Measurements from ENCODE around the gene SNAI3.

Gene SNAI3

DNA sequence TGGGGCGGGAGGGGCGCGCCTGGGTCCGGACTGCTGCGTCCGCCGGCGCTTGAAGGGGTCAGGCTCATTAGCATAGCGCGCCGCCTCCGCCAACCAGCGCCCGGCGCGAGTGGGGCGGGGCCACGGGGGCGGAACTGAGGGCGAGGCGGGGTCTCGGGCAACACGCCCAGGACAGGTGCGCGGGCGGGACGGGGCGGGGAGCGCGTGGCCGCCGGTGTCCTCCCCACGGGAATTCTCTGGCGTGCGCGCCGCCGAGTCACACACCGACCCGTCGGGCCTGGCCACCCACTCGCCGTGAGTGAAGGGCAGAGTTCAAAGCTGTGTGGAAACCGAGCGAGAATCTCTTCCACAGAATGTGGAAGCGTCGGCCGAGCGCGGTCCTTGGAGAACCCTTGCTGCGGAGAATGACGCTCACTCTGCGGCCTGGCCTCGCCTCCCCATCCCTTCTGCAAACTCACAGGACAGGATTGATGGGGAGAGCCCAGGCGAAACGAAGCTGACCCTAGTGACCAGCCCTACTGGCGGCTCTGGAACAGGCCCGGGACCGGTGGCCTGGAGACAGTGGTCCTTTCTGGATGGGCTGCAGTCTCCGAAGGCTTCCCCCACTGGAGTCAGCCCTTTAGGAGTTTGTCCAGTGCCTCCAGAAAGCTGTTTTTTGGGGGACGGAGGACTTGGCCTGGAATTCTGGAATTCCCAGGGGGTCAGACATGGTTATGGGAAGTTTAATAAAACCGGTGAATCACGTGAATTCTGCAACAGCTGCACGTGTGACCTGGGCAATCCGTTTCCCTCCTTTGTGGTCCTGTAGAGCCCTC is at the start of gene SNAI3:
Gene SNAI3, minus strand, starts transcription at position 69 of the 815 bp plus-strand sequence. CDS start 101 bp downstream, outside the sequence.
- DNase-seq = peak; percentile 65

DNA sequence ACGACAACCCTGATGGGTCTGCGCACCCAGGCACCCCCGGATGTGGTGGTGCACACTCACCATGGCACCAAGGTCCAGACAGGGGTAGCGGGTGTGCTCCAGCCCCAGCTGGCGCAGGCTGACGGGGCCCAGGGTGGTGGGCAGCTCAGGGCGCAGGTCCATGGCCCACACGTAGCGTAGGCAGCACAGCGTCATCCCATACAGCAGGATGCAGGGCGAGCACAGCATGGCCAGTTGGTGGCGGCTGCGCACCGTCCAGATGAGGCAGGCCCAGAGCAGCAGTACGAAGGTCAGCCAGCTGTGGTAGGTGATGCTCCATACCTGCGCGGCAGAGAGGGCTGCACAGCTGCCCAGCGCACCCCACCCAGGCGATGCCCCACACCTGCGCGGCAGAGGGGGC is 49.8 kb upstream of the SNAI3 start:
- no peak for DNase-seq

DNA sequence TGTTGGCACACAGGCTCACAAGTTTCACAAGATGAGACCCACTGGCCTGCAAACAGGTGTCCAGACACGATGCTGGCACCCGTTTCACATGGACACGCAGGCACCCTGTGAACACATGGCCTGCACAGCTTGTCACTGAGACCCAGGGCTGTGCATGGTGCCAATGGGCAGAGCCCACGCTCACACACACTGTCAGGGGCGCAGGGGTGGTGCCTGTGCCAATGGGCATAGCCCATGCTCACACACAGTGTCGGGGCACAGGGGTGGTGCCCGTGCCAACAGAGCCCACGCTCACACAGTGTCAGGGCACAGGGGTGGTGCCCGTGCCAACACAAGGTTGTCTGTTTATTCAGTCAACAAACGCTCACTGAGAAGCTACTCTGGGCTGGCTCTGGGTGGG is 49.3 kb upstream of the SNAI3 start:
- DNase-seq = no peak

DNA sequence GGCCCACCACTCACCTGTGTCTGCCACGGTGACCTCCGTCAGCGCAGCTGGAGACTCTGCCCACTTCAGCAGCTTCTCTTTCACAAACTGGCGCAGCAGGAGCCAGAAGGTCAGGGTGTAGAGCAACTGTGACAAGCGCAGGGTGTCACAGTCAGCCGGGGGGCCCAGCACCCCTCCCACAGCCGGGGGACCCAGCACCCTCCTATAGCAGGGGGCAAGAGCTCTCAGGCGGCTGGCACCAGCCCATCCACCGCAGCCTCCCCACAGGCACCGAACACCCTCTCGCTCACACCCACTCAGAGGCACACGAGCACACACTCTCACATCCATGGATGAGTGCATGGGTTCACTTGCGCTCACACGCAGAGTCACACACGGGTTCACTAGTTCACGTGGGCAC is 48.8 kb upstream of the SNAI3 start:
- DNase-seq = no peak

DNA sequence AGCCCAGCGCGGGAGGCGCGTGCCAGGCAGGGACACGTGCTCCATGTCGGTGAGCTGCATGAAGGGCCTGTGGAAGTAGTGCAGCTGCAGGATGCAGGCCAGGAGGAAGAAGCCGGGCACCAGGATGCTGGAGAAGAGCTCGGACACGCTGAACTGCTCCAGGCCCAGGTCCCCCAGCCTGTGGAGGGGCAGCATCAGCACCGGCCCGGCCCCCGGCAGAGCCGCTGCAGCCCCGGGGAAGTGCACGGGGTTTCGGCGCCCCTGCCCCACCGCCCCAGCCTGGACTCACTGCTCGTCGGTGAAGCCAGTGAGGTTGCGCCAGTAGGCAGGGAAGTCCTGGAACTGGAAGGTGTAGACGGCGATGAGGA is 48.0 kb upstream of the SNAI3 start:
- DNase-seq = no peak

DNA sequence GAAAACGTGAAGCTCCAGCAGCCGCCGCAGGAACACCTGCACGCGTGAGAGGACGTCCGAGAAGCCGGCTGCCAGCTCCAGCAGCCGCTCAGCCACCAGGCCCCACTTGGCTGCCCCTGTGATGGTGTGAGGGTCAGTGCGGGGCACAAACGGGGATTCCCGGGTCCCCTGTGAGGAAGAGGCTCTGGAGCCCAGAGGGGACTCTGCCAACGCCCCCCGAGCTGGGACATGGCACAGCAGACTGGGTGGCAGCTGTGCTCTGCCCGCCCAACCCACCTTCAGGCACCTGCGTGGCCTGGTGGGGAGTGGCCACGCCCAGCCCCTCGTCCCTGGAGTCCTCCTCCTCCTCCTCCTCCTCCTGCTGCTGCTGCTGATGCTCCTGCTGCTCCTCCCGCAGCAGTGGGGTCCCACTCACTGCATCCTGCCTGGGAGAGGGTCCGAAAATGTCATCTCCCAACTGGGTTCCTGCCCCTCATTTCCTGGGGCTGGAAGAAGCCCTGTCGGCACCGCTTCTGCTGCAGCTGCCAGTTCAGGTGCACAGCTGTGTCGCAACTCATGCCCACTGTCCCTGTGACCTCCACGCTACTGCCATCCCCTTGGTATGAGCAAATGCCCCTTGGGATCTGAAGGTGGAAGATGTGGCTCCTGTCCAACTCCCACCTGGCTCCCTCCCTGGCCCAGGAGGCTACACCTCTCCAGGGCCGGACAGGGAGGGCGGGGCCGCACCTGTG is 47.5 kb upstream of the SNAI3 start:
- no peak for DNase-seq

DNA sequence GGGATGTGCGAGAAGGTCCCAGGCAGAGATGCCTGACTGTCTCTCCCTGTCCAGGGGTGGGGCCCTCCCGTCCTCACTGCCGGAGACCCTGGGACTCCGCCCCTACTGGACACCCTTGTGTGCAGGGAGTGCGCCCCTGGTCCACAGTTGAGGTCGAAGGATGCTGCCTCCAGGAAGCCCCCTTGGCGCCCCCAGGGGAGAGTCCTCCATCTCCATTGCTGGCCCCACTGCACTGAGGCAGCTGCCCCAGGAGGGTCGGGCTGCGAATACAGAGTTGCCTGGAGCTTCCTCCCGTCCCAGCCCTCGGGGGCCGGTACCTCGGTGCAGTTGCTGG is 46.6 kb upstream of the SNAI3 start:
- no peak for DNase-seq

DNA sequence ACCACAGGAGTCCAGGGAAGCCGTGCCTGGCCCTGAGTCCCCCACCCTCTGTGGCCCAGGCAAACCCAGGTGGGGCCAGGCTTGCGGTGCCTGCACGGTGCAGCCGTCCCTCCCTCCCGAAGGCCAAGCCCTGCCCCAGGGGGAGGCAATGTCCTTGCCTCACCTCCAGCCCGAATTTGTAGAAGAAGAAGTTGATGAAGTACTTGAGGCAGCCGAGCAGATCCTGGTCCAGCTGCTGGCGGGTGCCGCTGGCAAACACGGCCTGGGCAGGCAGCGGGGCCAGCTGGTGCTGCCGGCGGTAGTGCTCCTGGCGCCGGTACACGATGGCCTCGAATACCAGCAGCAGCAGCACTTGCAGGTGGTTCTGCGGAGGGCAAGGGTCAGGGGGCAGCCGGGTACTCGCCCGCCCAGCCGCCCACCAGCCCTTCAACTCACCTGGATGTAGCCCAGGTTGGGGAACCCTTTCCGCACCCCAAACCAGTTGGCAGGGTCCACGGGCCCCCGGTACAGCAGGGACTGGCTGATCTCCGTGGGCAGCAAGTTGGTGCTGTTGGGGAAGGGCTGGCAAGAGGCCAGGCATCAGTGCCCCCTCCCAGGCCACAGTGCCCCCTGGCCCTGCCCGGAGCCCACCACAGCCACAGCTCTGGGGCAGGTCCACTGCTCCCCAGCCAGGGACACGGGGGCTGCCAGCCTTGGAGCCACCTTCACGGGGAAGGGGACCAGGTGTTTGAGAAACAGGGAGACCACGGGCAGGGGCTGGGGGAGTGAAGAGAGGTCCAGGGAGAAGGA is 46.1 kb upstream of the SNAI3 start:
- DNase-seq = no peak

DNA sequence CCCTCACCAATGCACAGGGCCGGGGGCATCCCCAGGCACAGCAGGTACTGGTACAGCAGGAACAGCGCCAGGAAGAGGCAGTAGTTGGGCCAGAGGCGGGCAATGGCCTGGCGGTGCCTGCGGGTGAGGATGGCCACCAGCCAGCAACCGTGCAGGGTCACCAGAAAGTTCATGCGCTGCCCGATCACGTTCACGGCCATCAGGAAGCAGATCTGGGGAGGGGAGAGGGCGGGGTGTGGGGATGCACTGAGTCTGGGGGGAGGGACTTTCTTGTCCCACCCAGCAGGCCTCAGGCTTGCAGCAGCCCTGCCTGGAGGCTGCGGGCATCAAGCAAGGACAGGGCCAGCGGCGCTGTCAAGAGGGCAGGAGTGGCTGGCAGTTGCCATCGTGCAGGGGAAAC is 45.4 kb upstream of the SNAI3 start:
- DNase-seq = no peak

DNA sequence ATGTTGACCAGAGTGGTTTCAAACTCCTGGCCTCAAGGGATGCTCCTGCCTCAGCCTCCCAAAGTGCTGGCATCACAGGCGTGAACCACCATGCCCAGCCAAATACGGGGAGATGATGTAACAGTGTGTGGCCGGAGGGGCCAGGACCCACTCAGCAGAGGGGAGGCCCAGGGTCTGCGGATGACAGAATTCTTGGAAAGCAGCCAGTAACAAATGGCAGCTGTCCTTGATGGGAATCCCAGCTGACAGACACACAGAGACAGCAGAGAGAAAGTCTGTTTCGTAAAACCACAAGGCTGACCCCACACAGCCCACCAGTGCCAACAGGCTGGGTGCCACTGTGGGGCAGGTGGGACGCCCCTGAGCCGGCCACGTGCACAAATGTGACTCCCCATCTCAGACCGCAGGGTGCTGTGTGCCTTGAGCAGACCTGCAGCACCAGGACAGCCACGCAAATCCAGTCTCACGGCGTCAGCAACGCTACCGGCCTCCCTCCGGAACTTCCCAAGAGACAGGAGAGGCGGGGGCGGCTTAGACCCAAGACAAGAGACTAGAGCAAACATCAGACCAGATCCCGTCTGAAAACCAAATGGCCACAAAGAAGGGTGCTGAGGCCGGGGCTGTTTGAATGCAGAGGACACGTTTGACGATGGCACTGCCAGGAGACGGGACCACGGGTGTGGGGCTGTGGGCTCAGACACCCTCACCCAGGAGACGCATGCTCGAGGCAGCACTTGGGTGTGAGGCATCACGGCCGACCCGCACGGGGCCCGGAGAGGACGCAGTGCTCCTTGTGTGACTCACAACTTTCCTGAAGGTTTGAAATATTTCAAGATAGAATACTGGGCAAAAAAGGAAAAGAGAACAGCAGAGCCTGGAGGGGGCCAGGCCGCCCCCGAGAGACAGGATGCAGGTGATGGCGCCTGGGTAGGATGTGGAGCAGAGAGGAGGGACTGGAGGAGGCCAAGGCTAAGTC is 44.6 kb upstream of the SNAI3 start:
- no peak for DNase-seq

DNA sequence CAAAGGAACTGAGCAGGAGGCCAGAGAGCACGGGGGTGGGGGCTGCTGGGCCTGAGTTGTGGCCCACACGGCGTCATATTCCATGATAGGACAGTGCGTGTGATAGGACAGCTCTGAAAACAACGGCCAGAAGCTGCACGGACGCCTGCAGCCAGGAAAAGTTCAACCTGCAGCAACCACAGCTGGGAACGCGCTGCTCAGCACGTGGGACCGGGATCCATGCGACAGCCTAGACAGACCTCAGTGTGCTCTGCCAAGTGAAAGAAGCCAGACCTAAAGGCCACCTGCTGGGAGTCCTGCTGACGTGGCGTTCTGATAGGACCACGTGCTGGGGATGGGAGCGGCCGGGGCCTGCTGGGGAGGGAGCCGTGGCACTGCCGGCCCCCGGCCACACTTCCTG is 41.6 kb upstream of the SNAI3 start:
- DNase-seq = no peak

DNA sequence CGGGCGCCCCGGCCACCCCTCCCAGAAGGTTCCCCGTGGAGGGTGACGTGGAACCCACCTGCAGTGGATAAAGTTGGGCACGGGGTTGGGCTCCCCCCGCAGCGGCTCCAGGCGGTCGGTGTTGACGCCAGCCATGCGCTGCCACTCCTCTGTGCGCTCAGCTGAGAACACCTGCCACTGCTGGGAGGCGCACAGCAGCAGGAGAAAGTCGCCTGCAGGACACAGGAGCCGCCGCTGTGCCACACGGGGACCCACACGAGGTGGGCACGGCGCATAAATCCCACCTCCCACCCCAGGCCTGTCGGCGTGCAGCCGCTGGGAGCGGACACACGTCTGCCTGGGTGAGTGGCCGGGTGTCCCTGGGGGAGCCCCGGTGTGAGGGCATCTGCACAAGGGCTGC is 40.7 kb upstream of the SNAI3 start:
- DNase-seq = no peak

DNA sequence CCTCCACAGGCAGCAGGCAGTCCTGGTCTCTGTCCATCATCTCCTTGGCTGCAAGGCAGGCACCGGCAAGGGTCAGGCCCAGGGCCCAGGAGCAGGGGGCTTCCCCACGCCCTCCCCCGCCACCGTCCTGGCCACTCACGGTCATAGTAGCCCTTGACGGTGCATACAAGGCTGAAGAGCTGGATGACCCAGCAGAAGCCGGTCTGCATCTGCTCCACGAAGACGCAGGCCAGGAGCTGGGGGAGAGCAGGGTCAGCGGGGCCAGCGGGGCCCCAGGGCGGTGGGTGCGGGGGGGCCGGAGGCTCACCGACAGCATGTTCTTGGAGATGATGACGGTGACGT is 40.1 kb upstream of the SNAI3 start:
- no peak for DNase-seq

DNA sequence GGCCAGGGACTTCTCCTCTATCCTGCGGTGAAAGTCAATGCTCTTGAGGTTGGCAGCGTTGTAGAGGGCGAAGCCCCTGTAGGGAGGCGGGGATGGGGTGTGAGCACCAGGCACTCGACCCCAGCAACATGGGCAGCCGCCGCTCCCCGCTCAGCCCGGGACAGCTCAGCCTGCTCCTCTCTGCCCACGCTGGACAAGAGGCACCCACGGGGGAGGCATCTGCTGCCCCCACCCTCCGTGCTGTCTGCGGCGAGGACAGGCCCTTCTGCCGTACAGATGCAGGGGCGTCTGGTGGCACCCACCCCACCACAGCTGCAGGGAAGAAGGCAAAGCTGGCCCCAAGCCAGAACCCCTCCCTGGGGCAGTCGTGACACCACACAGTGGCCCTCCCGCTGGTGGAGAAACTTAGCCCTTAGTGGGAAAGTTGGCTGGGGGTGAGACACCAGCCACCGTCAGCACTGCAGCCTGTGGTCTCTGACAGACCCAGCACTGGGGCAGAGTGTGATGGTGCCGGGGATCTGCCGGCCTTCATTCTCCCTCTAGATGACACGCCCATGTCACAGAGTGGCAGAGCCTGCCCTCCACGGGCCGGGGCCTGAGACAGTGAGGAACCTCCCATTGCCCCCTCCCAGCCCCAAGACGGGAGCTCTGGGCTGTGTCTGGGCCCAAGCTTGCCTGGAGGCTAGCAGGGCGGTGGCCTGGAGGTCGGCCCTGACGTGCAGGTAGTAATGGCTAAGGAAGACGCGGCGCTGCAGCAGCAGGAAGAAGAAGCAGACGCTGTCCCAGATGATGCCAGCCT is 39.5 kb upstream of the SNAI3 start:
- no peak for DNase-seq

DNA sequence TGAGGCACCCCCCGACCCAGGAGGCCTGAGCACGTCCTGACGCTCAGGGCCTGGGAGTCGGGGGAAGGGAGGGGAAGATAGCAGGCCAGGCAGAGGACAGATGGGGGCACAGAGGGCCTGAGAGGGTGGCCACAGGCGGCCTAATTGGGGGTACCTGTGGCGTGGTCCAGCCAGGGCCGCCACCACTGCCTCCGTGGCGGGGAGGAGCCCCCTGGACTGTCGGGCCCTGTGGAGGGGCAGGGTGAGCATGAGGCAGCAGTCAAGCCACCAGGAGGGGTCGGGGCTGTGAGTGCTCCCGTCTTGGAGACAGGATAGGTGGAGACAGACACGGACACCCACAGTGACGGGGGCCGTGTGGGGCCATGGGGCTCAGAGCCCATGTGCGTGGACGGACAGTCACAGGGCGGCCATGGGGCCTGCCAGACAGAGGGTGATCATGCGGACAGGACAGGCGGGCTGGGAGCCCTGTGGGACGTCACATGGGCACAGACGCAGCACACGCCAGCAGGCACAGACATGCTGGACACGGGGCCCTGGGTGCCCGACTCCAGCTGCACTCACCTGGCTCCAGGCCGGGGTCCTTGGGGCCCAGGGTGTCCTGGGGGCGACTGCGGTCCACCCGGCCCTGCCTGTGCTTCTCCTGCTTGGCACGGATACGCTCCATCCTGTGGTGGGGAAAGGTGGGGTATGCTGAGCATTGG is 38.7 kb upstream of the SNAI3 start:
- DNase-seq = no peak

DNA sequence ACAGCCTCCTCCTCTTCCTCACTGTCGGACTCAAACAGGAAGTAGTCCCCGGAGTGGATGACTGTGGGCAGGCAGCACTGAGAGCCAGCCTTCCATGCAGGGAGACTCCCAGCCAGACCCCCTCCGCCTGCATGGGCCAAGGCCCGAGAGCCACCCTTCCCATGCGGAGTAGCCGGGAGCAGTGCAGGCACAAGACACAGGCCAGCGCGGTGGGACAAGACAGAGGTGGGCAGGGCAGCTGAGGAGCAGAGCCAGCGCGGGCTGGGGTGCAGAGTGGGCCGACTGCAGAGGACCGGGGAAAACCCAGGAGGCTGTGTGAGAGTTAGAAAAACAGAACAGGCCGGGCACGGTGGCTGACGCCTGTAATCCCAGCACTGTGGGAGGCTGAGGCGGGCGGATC is 37.6 kb upstream of the SNAI3 start:
- DNase-seq = no peak

DNA sequence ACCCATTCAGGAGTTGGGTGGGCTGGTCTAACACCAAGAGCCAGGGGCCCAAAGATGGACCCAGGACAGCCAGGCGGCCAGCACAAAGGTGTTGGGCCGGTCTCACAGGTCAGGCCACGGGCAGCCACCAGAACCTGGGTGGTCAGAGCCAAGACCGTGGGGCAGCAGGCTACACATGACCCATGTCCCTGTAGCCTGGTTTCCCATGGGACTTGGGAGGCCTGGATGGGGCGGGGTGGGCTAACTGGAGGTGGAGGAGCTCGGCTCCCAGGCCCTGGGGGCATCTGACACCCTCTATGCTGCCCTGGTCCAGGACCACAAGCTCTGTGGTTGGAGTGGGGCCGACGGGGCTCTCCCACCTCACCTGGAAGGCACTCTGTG is 37.2 kb upstream of the SNAI3 start:
- no peak for DNase-seq

DNA sequence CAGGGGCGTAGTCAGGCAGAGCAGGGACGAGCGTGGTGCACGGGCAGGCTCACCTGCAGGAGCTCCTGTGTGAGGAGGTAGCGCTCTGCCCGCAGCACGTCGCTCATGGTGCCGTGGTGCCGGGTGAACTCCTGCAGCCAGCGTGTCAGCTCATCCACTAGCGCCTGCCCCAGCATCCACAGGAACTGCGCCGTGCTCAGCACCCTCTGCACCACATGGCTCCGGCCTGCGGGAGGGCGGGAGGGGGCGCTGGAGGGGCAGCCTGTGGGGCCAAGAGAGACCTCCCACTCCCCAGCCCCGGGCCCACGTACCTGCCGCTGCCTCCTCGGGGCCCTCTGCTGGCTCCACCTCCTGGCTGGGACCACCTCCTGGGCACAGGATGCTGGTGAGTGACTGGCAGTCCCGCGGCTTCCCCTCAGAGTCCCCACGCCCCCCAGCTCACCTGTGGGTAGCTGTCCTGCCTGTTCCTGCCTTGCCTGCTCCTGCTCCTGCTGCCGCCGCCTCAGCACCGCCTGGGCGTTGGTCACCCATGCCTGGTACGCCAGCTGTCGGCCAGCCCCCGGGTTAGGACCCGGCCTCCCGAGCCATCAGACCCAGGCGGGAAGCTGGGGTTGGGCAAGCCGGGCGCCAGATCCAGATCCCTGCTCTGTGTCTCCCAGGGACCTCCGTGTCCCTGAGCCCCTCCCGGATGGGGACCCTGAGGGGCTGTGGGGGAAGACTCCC is 36.6 kb upstream of the SNAI3 start:
- no peak for DNase-seq

DNA sequence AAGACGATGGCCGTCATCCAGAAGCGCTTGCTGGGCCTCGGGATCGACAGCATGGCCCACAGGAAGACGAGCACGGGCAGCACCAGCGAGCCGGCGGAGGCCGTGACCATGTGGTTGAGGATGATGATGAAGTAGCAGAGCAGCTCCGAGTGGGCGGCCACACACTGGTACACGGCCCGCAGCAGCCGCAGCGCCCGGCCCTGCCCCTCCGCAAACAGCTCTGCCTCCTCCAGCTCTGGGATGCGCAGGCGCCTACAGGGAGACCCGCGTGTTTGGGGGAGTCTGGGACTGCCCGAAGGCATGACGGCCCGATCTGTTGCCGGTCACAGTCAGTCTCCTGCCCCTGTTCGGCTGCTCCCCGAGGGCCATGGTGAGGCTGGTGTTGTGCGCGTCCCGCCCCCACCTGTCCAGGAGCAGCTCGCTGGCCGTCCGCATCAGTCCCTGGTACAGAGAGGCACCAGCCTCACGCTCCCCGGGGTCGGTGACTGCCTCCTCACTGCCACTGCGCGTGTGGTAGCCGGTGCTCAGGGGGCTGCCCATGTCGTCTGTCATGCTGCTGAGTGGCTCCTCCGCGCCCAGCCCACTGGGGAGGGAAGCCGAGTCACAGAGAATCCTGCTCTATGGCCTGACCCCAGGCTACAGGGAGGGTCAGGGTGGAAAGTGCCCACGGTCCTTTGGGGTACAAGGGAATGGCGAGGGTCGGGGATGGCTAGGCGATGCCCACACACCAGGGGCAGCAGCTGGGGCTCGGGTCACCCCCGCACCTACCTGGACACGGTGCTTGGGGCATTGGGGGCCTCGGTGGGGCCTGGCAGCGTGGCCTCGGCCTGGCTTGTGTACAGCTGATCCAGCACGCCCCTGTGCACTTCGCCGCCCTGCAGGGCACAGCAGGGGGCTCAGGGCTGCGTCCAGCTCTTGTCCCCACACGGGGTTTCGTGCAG is 35.8 kb upstream of the SNAI3 start:
- no peak for DNase-seq

Data from NCI-H774 (cell line).